ENCODE data around the gene VANGL2.

The VANGL2 gene

GRCh38 chr1:160429702-160430535 lies 29.6 kb downstream of the VANGL2 start:
- H3K27ac ChIP-seq: peak overlapping the region; percentile 30
- TF ChIP-seq CTCF (conservative IDR thresholded peaks at IDR 0.05; ENCODE audit: low read depth, low read length): 0 out of 2 replicates have a peak, but pooled peaks have one; percentile 11
- peak overlapping the region; percentile 76 for H3K4me3 ChIP-seq (IDR thresholded peaks at IDR 0.05; ENCODE audit: insufficient read depth, low read depth, low read length)
- H4K20me1 ChIP-seq (ENCODE audit: insufficient read depth): no peaks in the 10 kb centered on the region
- H3K36me3 ChIP-seq (ENCODE audit: insufficient read depth): no peaks in the 10 kb centered on the region
- peak overlapping the region; percentile 2; the same call in 1 of the 2 replicates for H3K9ac ChIP-seq
- H3K4me1 ChIP-seq (ENCODE audit: low read depth, poor library complexity, severe bottlenecking): peaks cover 53% of the 10 kb centered on the region
- peak overlapping the region; percentile 39 for H2AFZ ChIP-seq (ENCODE audit: low read depth)
- peak overlapping the region; percentile 64 for H3K4me2 ChIP-seq
- H3K79me2 ChIP-seq (ENCODE audit: insufficient read depth, low read depth): no peaks in the 10 kb centered on the region
- H3K27me3 ChIP-seq (ENCODE audit: insufficient read depth, low read depth): no peaks in the 10 kb centered on the region

- H3K27me3 ChIP-seq (ENCODE audit: insufficient read depth, low read depth): no peaks in the 10 kb centered on the region
- no peak overlapping the region; the same call in 1 of the 2 replicates for H3K4me2 ChIP-seq
- H4K20me1 ChIP-seq (ENCODE audit: insufficient read depth): no peaks in the 10 kb centered on the region
- H3K4me1 ChIP-seq (ENCODE audit: low read depth, poor library complexity, severe bottlenecking): peaks cover 61% of the 10 kb centered on the region
- no peak overlapping the region for H3K27ac ChIP-seq
- H3K79me2 ChIP-seq (ENCODE audit: insufficient read depth, low read depth): no peaks in the 10 kb centered on the region
- no peak overlapping the region for H2AFZ ChIP-seq (ENCODE audit: low read depth)
- H3K9ac ChIP-seq: no peak overlapping the region
- H3K36me3 ChIP-seq (ENCODE audit: insufficient read depth): no peaks in the 10 kb centered on the region
- no peak for TF ChIP-seq CTCF (conservative IDR thresholded peaks at IDR 0.05; ENCODE audit: low read depth, low read length)
- no peak overlapping the region for H3K4me3 ChIP-seq (IDR thresholded peaks at IDR 0.05; ENCODE audit: insufficient read depth, low read depth, low read length)
These were observed 30.6 kb downstream of the VANGL2 start for GRCh38 chr1:160431006-160431405.

- Histone ChIP-seq H3K79me2 (ENCODE audit: insufficient read depth, low read depth) (no peaks in the 10 kb centered on the region), H2AFZ (ENCODE audit: low read depth) (no peak overlapping the region), H3K4me2 (peak overlapping the region; percentile 3; the same call in 1 of the 2 replicates), H3K9ac (no peak overlapping the region), H3K27ac (no peak overlapping the region), H3K36me3 (ENCODE audit: insufficient read depth) (no peaks in the 10 kb centered on the region), H3K4me1 (ENCODE audit: low read depth, poor library complexity, severe bottlenecking) (peaks cover 66% of the 10 kb centered on the region), H4K20me1 (ENCODE audit: insufficient read depth) (no peaks in the 10 kb centered on the region), H3K4me3 (IDR thresholded peaks at IDR 0.05; ENCODE audit: insufficient read depth, low read depth, low read length) (no peak overlapping the region), H3K27me3 (ENCODE audit: insufficient read depth, low read depth) (no peaks in the 10 kb centered on the region)
- TF ChIP-seq CTCF (conservative IDR thresholded peaks at IDR 0.05; ENCODE audit: low read depth, low read length): no peak
These were observed 31.2 kb downstream of the VANGL2 start for GRCh38 chr1:160431571-160431970.

GRCh38 chr1:160432371-160432786 lies 32.0 kb downstream of the VANGL2 start:
- TF ChIP-seq CTCF (conservative IDR thresholded peaks at IDR 0.05; ENCODE audit: low read depth, low read length): no peak
- H3K4me1 ChIP-seq (ENCODE audit: low read depth, poor library complexity, severe bottlenecking): peaks cover 74% of the 10 kb centered on the region
- no peak overlapping the region for H3K4me3 ChIP-seq (IDR thresholded peaks at IDR 0.05; ENCODE audit: insufficient read depth, low read depth, low read length)
- H3K79me2 ChIP-seq (ENCODE audit: insufficient read depth, low read depth): no peaks in the 10 kb centered on the region
- 0 out of 2 replicates have a peak overlapping the region, but pooled peaks have one; percentile 4 for H2AFZ ChIP-seq (ENCODE audit: low read depth)
- no peaks in the 10 kb centered on the region for H3K36me3 ChIP-seq (ENCODE audit: insufficient read depth)
- no peak overlapping the region for H3K27ac ChIP-seq
- no peaks in the 10 kb centered on the region for H4K20me1 ChIP-seq (ENCODE audit: insufficient read depth)
- H3K9ac ChIP-seq: no peak overlapping the region
- H3K27me3 ChIP-seq (ENCODE audit: insufficient read depth, low read depth): no peaks in the 10 kb centered on the region
- H3K4me2 ChIP-seq: peak overlapping the region; percentile 2; the same call in 1 of the 2 replicates

Data from KMS-11 (cell line).